Activated CD8-positive, alpha-beta memory T cell treated with anti-CD3 and anti-CD28 coated beads for 24 hours (primary cell): ENCODE data around the gene ECT2L.

Experiments used
- DNase-seq: peaks from one replicate; pipeline ENCODE4 v3.0.0-alpha.2; 2020

The ECT2L gene, protein sequence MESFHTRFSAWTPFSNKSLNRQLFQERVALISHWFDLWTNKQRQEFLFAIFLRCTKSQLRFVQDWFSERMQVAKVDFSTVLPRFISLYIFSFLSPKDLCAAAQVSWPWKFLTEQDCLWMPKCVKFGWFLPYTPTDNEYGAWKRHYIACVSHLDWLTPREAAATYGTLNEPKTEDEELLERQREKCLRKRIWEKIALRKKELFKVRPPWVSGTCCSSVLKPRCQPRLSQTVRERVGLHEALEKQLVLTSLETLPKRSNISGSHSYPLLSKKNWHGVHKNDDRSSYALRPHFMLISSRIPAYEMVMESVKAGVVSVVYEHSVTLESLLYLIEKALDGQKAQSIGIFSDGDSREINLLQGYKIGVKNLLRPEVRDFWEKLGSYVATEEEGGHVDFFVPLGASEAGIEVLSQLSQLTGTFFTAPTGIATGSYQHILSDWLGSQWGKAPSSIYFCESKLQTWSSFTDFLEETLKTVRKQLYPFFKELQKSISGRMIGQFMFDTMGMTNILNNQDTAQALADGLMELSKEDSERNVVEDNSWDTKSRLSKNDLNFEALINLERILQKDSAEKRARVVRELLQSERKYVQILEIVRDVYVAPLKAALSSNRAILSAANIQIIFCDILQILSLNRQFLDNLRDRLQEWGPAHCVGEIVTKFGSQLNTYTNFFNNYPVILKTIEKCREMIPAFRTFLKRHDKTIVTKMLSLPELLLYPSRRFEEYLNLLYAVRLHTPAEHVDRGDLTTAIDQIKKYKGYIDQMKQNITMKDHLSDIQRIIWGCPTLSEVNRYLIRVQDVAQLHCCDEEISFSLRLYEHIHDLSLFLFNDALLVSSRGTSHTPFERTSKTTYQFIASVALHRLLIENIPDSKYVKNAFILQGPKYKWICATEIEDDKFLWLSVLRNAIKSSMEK

DNA sequence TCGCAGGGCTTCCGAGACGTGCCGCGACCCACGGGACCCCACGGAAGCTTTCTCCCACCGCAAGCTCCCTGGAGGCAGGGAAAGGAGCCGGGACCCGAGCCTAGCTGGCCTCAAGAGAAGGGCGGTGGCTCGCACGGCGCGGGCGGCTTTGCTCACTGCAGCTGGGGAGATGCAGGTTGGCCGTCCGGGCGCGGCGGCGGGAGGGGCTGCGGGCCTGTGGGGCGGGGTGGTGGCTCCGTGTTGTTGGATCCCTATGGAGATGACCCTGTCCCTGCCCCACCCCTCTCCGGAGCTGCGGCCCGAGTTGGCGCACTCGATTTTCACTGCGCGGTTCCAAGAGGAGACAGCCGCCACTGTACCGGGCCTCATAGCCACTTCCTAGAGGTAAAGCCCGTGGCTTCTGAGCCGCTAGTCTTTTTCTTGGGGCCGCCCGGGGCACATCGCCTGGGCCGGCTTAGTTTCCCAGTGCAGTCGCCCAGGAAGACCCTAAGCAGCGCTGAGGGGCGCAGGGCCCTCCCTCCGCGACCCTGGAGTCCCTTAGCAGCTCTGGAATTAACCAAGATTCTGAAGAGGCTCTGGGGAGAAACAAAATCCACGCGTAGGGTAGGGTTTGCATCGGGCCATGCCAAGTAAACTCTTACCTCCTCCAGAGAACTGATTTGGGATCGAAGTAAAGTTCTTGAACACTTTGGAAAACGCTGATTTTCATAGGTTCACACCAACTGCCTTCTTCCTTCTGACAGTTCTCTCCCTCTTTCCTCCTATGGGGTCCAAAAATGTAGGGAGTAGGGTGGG lies at the start of gene ECT2L:
Gene ECT2L, plus strand, starts transcription at position 279 of the 795 bp plus-strand sequence. CDS start 17,188 bp downstream, outside the sequence.
- no peak for DNase-seq

DNA sequence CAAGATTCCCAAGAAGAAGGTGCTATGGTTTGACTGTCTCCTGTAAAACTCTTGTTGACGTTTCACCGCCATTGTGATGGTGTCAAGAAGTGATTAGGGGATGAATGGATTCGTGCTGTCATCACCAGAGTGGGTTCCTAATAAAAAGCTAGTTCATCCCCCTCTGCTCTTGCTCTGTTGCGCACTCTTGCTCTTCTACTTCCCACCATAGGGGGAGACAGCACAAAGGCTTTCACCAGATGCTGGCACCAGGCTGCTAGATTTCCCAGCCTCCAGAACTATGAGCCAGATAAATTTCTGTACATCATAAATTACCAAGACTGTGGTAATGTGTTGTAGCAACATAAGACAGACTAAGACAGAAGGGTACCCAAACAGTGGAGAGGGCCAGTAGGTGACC lies 43.9 kb upstream of the ECT2L start:
- no peak for DNase-seq

DNA sequence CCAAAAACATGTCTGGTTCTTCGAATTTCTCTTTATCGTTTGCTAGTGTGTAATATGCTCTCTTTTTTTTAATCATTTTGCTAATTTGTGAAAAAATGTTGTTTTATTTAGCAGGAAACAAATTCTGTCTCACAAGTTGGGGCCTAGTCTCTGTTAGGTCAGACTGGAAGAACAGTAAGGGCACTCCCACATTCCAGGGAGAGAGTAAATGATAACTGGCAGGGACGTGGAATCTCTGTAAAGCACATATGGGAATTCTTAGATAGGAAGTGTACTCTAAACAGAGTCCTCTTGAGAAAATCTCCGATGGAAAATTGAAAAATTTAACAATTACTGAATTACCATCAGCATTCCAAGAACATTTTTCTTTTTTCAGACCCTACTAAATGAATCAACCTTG lies 38.8 kb upstream of the ECT2L start:
- DNase-seq, result no peak

DNA sequence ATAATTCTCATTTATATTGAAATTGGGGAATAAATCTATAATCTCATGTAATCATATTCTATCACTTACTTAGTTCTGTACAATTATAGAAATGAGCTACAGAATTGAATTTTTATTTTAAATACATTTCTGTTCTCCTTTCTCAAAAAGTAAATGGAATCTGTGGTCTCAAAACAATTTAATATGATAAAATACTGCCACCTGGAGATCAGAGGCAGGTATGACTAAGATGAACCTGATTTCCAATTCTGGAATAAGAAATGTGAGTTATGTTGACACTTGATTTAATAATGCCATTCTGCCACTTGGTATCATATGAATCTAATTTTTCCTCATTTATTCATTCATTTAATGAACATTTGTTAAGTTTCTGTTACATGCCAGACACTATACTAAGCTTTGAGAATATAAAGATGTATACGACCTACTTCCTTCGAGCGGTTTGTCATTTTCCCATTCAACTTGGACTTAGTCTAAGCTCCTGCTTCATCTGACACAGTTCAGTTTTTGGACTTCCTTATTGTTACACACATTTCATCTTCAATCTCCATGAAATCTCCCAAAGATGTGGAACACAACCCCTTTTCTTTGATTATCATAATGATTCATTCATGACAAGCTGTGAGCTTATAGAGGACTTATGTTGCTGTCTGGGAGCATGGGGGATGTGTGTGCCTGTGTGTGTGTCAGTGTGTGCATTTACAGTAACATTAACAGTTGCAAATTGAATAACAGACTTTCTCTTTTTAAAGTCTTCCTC lies 29.8 kb upstream of the ECT2L start:
- DNase-seq, result no peak

DNA sequence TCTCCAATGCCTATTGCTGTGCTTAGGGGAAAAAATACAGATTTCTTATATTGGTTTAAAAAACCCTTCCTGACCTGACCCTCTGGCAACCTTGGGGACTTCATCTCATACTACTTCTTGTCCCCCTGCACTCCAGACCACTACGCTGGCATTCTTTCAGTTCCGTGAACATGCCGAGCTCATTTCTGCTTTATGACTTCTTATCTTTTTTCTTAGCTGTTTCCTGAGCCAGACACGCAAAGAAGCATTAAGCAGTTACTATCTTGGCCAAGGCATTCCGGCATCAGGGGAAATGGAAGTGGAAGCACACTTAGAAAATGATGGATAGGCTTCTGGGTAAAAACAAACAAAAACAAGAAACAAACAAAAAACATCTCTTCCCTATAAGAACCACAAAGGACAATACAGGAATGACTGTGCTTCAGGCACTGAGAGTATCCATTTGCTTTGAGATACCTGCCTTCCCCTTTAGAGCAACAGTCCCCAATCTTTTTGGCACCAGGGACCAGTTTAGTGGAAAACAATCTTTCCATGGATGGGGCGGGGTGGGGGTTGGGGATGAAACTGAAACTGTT lies 26.7 kb upstream of the ECT2L start:
- no peak for DNase-seq

DNA sequence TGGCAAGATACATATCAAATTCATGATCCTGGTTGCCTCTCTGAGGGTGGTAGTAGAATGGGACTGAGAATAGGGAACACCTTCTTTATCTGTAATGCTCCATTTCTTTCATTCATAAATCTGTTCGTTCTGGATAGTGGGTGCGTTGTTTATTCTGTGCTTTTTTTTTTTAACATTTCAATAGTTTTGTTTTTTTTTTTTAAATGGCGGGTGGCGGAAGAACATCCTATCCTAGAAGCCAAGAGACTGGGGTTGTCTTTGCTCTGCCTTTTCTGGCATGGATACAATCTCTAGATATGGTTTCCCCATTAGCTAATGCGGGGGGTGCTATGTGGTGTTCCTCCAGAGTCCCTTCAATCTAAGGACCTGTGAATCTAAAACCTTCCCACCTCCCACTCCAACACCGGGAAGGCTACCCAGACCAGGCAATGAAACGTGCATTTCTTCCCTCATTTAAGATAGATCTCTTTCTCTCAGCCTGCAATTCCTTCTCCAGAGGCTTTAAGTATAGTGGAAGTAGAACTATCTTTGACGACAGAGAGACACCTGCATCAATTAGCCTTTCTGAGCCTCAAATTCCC lies 23.2 kb upstream of the ECT2L start:
- DNase-seq, result peak; percentile 59

DNA sequence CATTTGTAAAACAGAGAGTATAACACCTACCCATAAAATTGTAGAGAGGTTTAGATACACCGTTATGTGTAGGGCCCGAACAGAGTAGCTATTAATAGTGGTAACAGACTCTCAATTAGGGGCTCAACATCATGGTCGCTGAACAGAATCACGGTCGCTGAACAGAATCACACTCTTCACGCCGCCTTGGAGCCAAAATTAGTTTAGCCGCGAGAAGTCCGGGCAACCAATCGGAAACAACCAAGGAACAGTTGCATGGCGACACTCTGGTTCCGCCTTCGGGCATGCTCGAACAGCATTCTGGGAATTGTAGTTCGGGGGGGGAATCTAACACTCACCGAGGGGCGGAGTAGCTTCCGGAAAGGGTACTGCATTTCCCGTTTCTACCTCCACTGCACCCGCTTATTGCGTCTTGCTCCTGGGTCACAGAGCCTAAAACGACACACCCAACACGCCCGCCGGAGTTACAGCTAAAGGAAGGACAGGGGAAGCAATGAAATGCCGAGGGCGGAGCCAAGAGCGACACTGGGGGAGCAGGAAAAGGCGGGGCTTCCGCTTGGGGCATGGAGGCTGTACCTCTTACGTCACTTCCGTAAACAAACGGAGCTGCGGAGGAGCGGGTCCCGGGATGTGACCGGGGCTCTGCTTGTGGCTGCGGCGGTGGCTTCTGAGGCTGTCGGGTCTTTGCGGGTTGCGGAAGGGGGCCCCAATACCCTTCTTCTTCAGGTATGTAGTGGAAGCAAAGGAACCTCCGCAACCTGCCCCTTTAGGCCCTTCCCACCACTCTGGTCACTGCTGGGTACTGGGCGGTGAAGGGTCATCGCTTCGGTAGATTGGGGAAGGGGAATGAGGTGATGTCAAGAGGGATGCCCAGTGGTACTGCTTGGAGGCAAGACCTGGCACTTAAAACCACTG lies 22.5 kb upstream of the ECT2L start, which contains the start of gene CCDC28A:
Gene CCDC28A, plus strand, starts transcription at position 593 of the 915 bp plus-strand sequence. CDS start 2,352 bp downstream, outside the sequence.
- peak; percentile 98 for DNase-seq

DNA sequence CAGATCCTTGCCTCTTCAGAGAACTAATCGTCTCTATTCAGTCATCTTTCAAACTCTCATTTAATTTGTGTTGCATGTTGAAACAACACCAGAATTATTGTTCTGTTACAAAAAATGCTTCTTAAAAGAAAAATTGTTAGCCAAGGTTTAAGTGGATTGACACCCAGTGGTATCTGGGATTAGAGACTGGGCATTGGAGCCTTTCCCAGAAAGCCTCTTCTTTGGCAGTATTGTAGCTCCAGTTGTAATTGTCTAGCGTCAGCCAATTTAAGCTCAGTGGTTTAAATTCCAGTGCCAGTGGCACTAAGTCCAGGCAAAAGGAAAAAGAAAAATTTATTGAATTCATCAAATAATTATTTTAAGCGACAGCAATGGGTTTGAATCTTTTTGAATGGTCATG lies 21.5 kb upstream of the ECT2L start:
- DNase-seq, result no peak

DNA sequence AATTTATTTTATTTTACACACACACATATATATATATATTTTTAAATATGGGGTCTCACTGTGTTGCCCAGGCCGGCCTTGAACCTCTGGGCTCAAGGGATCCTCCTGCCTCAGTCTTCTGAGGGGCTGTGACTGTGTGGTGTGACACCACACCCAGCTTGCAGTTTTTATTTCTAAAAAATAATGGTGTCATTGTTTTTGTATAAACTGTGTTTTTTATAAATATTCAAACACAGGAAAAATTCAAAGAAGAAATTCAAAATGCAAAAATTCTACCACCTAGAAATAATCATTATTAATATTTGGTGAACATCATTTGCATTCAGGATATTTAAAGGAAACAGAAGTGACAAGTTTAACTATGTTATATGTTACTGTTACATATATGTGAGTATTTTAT lies 19.2 kb upstream of the ECT2L start:
- no peak for DNase-seq

DNA sequence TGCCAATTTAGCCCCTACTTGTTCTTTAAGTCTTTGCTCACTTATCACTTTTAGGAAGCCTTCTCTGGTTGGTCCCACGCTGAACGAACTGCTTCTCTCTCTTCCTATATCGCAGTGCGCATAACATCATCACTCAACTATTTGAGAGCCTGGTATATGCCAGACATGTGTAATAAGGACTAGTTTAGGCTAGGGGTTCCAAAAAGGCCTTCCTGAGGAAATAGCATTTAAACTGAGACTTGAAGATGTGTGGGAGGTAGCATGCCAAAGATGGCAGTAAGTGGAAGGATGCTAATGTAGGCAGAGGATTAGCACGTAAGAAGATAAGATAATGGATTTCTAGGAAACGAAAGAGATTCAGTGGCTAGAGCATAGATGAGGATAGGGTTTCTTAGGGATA lies 17.6 kb upstream of the ECT2L start:
- no peak for DNase-seq

DNA sequence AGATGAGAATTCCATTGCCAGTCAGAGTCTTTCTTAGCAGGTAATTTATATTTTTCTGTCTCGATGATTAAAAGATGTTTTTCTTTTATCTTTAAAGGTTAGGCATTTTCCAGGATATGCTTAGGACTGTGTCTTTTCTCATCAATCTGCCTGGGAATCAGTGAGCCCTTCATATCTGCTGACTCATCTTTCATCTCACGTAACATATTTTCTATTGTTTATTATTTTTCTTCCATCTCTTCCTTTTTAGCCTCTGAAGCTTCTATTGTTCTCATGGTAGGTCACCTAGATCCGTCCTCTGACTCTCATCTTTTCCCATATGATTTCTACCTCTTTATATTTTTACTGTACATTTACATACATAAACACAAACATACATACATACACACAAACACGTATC lies 13.6 kb upstream of the ECT2L start:
- DNase-seq, result no peak

DNA sequence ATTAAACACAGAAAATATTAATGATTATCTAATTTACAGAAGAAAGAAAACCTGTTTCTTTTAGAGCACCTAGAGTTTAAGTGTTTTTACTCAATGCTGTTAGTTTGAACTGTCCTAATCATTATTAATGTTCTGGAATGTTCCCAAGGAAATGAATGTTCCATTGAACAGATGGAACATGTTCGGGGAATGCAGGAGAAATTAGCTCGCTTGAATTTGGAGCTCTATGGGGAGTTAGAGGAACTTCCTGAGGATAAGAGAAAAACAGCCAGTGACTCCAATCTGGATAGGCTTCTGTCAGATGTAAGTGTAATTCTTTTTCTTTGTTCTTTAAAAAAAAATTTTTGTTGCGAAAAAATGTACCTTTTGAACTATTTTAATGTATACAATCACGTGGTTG lies 10.8 kb upstream of the ECT2L start:
- no peak for DNase-seq

DNA sequence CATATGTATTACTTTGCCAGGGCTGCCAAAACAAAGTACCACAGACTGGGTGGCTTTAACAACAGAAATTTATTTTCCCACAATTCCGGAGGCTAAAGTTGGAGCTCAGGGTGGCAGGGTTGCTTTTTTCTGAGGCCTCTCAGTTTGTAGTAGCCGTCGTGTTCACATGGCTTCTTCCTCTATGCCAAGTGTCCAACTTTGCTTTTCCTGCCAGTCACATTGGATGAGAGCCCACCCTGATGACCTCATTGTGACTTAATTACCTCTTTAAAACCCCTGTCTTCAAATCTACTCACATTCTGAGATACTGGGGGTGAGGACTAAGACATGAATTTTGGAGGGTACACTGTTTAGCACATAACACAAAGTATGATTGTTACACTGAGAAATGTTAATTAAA lies 9.9 kb upstream of the ECT2L start:
- DNase-seq, result no peak

DNA sequence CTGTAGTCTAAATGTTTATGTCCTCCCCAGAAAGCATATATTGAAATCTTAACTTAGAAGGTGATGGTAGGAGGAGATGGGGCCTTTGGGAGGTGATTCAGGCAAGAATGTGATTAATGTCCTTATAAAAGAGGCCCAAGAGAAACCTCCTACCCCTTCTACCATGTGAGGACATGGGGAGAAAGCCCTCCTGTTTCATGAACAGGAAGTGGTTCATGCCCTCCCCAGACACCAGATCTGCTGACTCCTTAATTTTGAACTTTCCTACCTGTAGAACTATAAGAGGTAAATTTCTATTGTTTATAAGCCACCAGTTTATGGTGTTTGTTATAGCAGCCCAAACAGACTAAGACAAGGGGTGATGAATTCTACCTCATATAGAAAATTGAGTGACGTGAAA lies 8.7 kb upstream of the ECT2L start:
- no peak for DNase-seq

DNA sequence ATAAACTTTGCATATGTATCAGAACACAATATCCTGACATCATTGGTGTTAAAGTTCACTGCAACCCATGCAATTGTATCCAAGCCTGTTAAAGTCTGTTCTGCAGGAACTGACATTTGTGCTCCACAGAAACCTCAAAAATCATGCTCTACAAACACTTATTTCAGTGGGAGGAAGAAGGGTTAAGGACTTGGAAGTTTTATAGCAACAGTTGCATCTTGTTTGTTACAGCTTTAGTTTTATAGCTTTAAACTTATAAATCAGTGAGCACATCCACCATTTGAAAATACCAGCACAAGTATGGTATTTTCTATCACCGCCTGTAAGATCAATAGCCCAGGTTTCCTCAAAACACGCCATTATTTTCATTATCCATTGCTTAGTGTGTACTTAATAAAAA lies 884 bp downstream of the ECT2L start:
- DNase-seq, result no peak

DNA sequence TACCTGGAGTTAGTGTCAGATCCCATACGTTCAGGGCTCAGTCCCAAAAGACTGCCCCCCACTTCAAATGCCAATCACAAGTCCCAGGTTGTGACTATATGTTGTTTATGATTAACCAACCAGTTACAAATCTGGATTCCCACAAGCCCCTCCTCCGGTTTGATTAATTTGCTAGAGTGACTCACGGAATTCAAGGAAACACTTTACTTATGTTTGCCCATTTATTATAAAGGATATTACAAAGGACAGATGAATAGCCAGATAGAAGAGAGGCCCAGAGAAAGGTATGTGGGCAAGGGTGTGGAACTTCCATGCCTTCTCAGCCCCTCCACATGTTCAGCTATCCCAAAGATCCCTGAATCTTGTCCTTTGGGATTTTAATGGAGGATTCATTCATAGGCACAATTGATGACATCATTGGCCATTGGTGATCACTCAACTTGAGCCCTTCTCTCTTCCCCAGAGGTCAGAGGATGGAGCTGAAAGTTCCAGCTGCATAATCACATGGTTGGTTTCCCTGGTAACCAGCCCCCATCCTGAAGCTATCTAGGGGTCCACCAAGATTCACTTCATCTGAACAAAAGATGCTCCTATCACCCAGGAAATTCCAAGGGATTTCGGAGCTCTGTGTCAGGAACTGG lies 2.0 kb downstream of the ECT2L start:
- DNase-seq, result no peak

DNA sequence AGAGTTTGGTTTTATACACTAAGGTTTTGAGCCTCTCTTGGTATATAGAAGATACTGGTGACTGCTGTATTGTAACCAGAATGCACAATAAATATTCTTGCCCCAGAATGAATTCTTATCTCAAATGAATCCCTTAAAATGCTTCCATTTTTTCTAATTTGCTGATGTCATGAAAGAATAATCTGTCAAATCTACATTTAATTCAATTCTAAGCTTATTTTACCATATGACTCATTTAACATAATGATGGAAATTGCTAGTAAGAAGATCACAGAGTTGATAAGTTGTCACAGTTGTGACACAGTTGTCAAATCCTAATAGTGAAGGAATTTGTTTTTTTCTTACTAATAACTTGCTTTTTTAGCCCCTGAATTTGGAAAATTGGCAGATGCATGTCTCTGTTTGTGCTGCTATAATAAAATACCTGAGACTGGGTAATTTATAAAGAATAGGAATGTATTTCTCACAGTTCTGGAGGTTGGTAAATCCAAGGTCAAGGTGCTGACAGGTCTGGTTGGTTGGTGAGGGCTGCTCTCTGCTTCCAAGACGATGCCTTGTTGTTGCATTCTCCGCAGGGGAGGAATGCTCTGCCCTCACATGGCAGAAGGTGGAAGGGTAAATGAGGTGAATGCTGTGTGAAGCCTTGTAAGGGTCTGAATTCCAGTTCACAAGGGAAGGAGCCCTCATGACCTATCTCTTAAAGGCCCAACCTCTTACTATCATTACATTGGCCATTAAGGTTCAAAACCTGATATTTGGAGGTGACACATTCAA lies 4.7 kb downstream of the ECT2L start:
- DNase-seq, result no peak

DNA sequence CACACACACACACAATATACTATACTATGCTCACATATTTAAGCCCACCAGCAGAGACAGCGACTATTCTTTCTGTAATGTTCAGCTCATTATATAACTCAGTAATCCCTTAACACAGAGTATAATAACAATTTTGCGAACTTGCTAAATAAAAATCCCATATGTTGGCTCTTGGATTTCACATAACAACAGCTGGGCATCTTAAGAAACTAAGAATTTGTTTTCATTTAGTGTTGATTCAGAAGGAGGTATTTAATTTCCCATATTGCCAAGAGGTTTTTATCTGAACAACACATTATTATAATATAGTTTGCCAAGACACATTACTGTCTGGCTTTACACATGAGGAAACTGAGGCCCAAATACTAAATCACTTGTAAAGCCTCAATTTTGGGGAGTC lies 7.4 kb downstream of the ECT2L start:
- DNase-seq, result no peak

DNA sequence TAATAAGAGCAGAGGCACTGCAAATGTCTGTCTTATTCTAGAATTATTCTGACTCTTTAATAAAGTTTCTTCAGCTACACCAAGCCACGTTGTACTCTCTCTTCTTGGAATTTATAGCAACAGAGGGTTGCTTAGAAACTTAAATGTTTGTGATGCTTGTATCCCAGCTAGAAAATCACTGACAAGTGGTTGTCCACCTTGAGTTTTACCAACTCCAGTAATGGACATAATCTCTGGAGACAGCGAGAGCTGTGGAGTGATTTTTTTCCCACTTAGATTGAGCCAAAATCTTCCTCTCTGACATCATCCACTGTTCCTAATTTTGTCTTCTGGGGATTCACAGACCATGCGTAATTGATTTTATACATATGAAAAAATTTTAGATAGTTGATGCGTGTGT lies 8.0 kb downstream of the ECT2L start:
- no peak for DNase-seq
